Kidney (tissue), 14 donors: ENCODE results near the gene MCFD2. TPM values are rescaled to one million over a fixed set of nuclear protein-coding genes. Genes with fewer than 3 reads are reported as not detected.
A peak's percentile ranks its signal among the peaks of the same experiment; 100 is the strongest.

ENCODE experiments used
- DNase-seq, 5 donors: peaks; one replicate each; pipeline ENCODE4 v3.0.0-alpha.2; 2013 to 2020
- FAIRE-seq: peaks from 2 replicates; lab custom pipeline; 2012; peaks lifted over from hg19 to GRCh38; lab: Jason Lieb, UNC
- H3K27ac ChIP-seq, 2 donors: one replicate each; pipeline ENCODE4 v1.7.0; 2013; ENCODE audit warnings: low read depth in 2 of 2, low read length in 2 of 2, inconsistent platforms in 1 of 2
- H3K27me3 ChIP-seq: one replicate; pipeline ENCODE4 v1.7.1; 2013; ENCODE audit warnings: low read length, inconsistent platforms; ENCODE audit not compliant: control insufficient read depth, insufficient read depth
- H3K36me3 ChIP-seq, 3 donors: one replicate each; pipeline versions ENCODE4 v1.7.0 to v1.7.1; 2013; ENCODE audit warnings: low read length in 3 of 3, control low read depth in 1 of 3, inconsistent platforms in 1 of 3; ENCODE audit not compliant: insufficient read depth in 3 of 3, control insufficient read depth in 2 of 3
- H3K4me1 ChIP-seq, 3 donors: one replicate each; pipeline versions ENCODE4 v1.7.0 to v1.7.1; 2013; ENCODE audit warnings: low read length in 3 of 3, inconsistent platforms in 1 of 3, low read depth in 1 of 3; ENCODE audit not compliant: control insufficient read depth in 2 of 3, insufficient read depth in 2 of 3
- H3K4me3 ChIP-seq, 3 donors: one replicate each; pipeline versions ENCODE4 v1.7.0 to v1.8.1; 2013; ENCODE audit warnings: low read length in 3 of 3, control low read depth in 1 of 3, inconsistent platforms in 1 of 3
- H3K9ac ChIP-seq, 3 donors: one replicate each; pipeline versions ENCODE4 v1.7.0 to v1.7.1; 2013; ENCODE audit warnings: low read length in 3 of 3, control low read depth in 1 of 3, inconsistent platforms in 1 of 3
- H3K9me3 ChIP-seq, 3 donors: one replicate each; pipeline versions ENCODE4 v1.7.0 to v1.7.1; 2013; ENCODE audit warnings: low read length in 3 of 3, control low read depth in 1 of 3, inconsistent platforms in 1 of 3; ENCODE audit not compliant: control insufficient read depth in 2 of 3, insufficient read depth in 1 of 3
- CTCF ChIP-seq: IDR thresholded peaks from 3 replicates; pipeline ENCODE4 v1.5.1; 2012; ENCODE audit warnings: mild to moderate bottlenecking, moderate library complexity, borderline replicate concordance; ENCODE audit not compliant: insufficient read depth; ENCODE audit errors: extremely low read depth
- intact Hi-C: fragments of 100-400 bp; cut with DNase I; formaldehyde crosslinking; loops from one replicate; pipeline ENCODE4 v1.11.1; 2022
- polyA plus RNA-seq: library from polyadenylated mRNA; stranded (reverse); fragments of 350-450 nt; fragmentation: Illumina TruSeq; extraction: RNeasy Lipid Tissue Mini Kit (QIAGEN cat#74804); gene quantifications from one replicate; pipeline ENCODE4 v1.2.3, GENCODE V29; 2014; ENCODE audit warnings: low read depth, low replicate concordance; ENCODE audit not compliant: insufficient read depth
- total RNA-seq: library from RNA; stranded (reverse); fragmentation: NEBNext Ultra II Directional; extraction: Animal tissue kit (Norgen Biotek cat#: 25700); gene quantifications from one replicate; pipeline ENCODE4 v1.2.1, GENCODE V29; 2021
- donor health status: control.
- donor health status: control.
- donor health status: control.
- donor health status: control.
- donor health status: control.
- donor health status: DM: yes; HTN: yes; CAD: no.
- donor health status: Normal renal cell carcinoma (clear cell type).

The MCFD2 gene
- total and polyA plus RNA-seq, 2 donors from 2014 or later, result 42.2 to 86.6 TPM

- intact Hi-C loops, result no loop called here
- no peak overlapping the region for H3K9ac ChIP-seq
- no peak for FAIRE-seq
- H3K27me3 ChIP-seq, result no peaks in the 10 kb centered on the region
- peaks cover 0 to 2% (median 0%) of the 10 kb centered on the region in 3 donors for H3K36me3 ChIP-seq
- peak overlapping the region in 1 of 2 donors; percentile 38 for H3K27ac ChIP-seq
- no peak overlapping the region for H3K4me3 ChIP-seq
- TF ChIP-seq CTCF, result no peak
- H3K9me3 ChIP-seq, result peaks cover 0 to 5% (median 0%) of the 10 kb centered on the region in 3 donors
- H3K4me1 ChIP-seq, result peaks cover 9 to 22% (median 11%) of the 10 kb centered on the region in 3 donors
- DNase-seq, result peak in 1 of 5 donors; percentile 14
These were observed 40.2 kb downstream of the MCFD2 start for GRCh38 chr2:46875226-46875899.

- DNase-seq, result peak in 2 of 5 donors; percentile 53 to 64
- Histone ChIP-seq H3K36me3 (peaks cover 0 to 2% (median 0%) of the 10 kb centered on the region in 3 donors), H3K27ac (peak overlapping the region; percentile 18 to 74), H3K4me1 (peaks cover 9 to 22% (median 11%) of the 10 kb centered on the region in 3 donors), H3K9me3 (peaks cover 0 to 5% (median 0%) of the 10 kb centered on the region in 3 donors), H3K4me3 (no peak overlapping the region), H3K27me3 (no peaks in the 10 kb centered on the region), H3K9ac (no peak overlapping the region)
- FAIRE-seq, result no peak
- TF ChIP-seq CTCF, result no peak
- intact Hi-C loops, result no loop called here
These were observed 41.2 kb downstream of the MCFD2 start for GRCh38 chr2:46874236-46874929.

- Histone ChIP-seq H3K4me3 (no peak overlapping the region), H3K27ac (peak overlapping the region in 1 of 2 donors; percentile 74), H3K27me3 (no peaks in the 10 kb centered on the region), H3K36me3 (peaks cover 0 to 2% (median 0%) of the 10 kb centered on the region in 3 donors), H3K4me1 (peaks cover 8 to 20% (median 11%) of the 10 kb centered on the region in 3 donors), H3K9ac (no peak overlapping the region), H3K9me3 (peaks cover 0 to 5% (median 0%) of the 10 kb centered on the region in 3 donors)
- no peak for TF ChIP-seq CTCF
- peak in 1 of 5 donors; percentile 88 for DNase-seq
- FAIRE-seq, result no peak
- intact Hi-C loops, result no loop called here
These were observed 42.0 kb downstream of the MCFD2 start for GRCh38 chr2:46873604-46874068.
